Measurements from ENCODE around the gene UGT1A9. TPM values are rescaled to one million over a fixed set of nuclear protein-coding genes. Genes with fewer than 3 reads are reported as not detected.
"Not testable (repeated sequence)": the region's sequence is repeated elsewhere in the genome, so short reads cannot be mapped to it uniquely, and the experiment has no call there.

UGT1A9 gene
- total RNA-seq, 4 donors from 2014 or later, result not detected

DNA sequence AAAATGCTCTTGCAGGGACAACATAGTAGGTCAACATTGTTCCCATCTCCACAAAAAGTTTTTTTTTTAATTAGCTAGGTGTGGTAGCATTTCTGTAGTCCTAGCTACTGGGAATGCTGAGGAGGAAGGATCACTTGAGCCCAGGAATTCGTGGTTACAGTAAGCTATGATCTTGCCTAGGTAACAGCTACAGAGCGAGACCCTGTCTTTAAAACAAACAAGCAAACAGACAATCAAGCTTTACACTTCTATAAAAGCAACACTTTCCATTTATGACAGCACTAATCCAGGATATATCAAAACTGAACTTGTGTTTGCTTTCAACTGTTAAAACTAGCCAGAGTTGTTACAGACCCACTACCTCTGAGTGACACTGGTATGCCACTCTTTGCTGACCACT lies 69.2 kb downstream of the UGT1A9 start:
- 50 to 64% methylated on average over 1 to 2 of the region's 2 CpGs for WGBS, 2 donors (ENCODE audit: low coverage in 1 of 2)
- ATAC-seq, result no peak
- TF ChIP-seq CTCF (IDR thresholded peaks at IDR 0.05) (no peak), POLR2AphosphoS5 (IDR thresholded peaks at IDR 0.05) (no peak), POLR2A (IDR thresholded peaks at IDR 0.05) (no peak), EP300 (IDR thresholded peaks at IDR 0.05) (no peak)
- H3K36me3 ChIP-seq, result no peaks in the 10 kb centered on the region
- peaks cover 18% of the 10 kb centered on the region for H3K27me3 ChIP-seq
- H3K4me3 ChIP-seq, result no peak overlapping the region
- no peak overlapping the region for H3K27ac ChIP-seq
- H3K9me3 ChIP-seq, result no peaks in the 10 kb centered on the region
- H3K4me1 ChIP-seq, result no peaks in the 10 kb centered on the region

- Histone ChIP-seq H3K4me3 (no peak overlapping the region), H3K27ac (no peak overlapping the region), H3K4me1 (no peaks in the 10 kb centered on the region), H3K36me3 (no peaks in the 10 kb centered on the region), H3K27me3 (peaks cover 3% of the 10 kb centered on the region), H3K9me3 (no peaks in the 10 kb centered on the region)
- ATAC-seq, result no peak
- TF ChIP-seq POLR2AphosphoS5 (IDR thresholded peaks at IDR 0.05) (no peak), EP300 (IDR thresholded peaks at IDR 0.05) (no peak), POLR2A (IDR thresholded peaks at IDR 0.05) (no peak), CTCF (IDR thresholded peaks at IDR 0.05) (no peak)
- 90% methylated on average over 24 of the region's 46 CpGs; no CpG with 5 or more reads in 1 of the 2 donors for WGBS, 2 donors (ENCODE audit: low coverage in 1 of 2)
Observed at GRCh38 chr2:233743464-233744259, 72.0 kb downstream of the UGT1A9 start.

DNA sequence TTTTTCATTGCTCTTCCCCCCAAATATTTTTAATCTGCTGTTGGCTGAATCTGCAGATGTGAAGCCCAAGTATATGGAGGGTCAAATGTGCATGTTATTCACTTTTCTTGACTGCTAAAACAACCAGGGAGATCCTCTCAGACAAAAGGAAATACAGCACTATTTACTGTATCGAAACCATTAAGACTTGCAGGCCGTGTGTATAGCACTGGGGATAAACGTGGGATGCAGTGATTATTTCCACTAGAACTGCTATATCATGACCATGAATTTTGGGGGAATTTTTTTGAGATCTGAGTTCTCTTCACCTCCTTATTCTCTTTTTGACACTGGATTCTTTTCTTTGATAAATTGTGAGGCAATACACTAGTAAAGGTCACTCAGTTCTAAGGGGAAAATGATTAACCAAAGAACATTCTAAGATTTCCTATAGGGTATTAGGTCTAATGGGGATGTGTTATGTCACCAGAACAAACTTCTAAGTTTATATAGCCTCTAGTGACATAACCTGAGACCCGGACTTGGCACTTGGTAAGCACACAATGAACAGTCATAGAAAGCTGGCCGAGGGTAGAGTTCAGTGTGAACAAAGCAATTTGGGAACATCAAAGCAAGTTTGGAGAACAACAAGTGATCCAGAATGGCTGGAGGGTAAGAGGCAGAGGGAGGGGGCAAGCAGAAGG lies 73.5 kb downstream of the UGT1A9 start:
- Histone ChIP-seq H3K27ac (no peak overlapping the region), H3K27me3 (peaks cover 3% of the 10 kb centered on the region), H3K4me1 (no peaks in the 10 kb centered on the region), H3K9me3 (no peaks in the 10 kb centered on the region), H3K4me3 (no peak overlapping the region), H3K36me3 (no peaks in the 10 kb centered on the region)
- no peak for ATAC-seq
- 33 to 53% methylated on average over 1 to 5 of the region's 5 CpGs for WGBS, 2 donors (ENCODE audit: low coverage in 1 of 2)
- no peak for TF ChIP-seq POLR2A (IDR thresholded peaks at IDR 0.05)
- no peak for TF ChIP-seq EP300 (IDR thresholded peaks at IDR 0.05)
- TF ChIP-seq CTCF (IDR thresholded peaks at IDR 0.05), result no peak

DNA sequence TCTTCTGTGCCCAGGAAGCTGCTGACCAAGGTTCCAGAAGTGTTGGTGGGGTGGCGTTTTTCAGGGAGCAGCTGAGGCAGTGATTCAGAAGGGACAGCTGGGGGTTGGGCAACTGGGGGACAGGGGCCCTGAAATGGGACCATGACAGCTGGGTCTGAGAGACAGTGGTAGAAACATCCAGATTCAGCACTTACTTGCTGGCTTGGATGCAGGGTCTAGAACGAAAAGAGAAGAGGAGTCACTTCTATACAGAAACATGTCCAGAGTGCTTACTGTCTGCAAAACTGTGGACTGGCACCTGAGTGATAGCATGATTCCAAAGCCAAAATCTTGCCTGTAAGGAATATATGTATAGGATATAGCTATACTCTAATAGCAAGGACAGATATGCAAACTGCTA lies 74.1 kb downstream of the UGT1A9 start:
- H3K27ac ChIP-seq, H3K4me1 ChIP-seq, H3K36me3 ChIP-seq, ATAC-seq, H3K27me3 ChIP-seq, H3K9me3 ChIP-seq, H3K4me3 ChIP-seq: not testable (repeated sequence)
- WGBS, 2 donors (ENCODE audit: low coverage in 1 of 2), result 63 to 100% methylated on average over 1 to 2 of the region's 2 CpGs

GRCh38 chr2:233746475-233747282 lies 75.0 kb downstream of the UGT1A9 start:
- ATAC-seq, result no peak
- 84 to 86% methylated on average over 7 to 9 of the region's 10 CpGs for WGBS, 2 donors (ENCODE audit: low coverage in 1 of 2)
- Histone ChIP-seq H3K4me1 (no peaks in the 10 kb centered on the region), H3K27ac (no peak overlapping the region), H3K4me3 (no peak overlapping the region), H3K27me3 (peaks cover 3% of the 10 kb centered on the region), H3K36me3 (no peaks in the 10 kb centered on the region), H3K9me3 (no peaks in the 10 kb centered on the region)
- TF ChIP-seq CTCF (IDR thresholded peaks at IDR 0.05), result no peak
- TF ChIP-seq POLR2A (IDR thresholded peaks at IDR 0.05), result no peak
- TF ChIP-seq POLR2AphosphoS5 (IDR thresholded peaks at IDR 0.05), result no peak

Measured in gastroesophageal sphincter (tissue), 4 donors.